22Rv1 (cell line): Measurements from ENCODE around the gene RAB31.

ENCODE experiments used
- H3K27ac ChIP-seq: fragments of 450-650 bp; 2 replicates; pipeline ENCODE4 v1.5.1; 2017
- CTCF ChIP-seq: fragments of 450-650 bp; IDR thresholded peaks from 2 replicates; pipeline ENCODE4 v1.5.1; 2017; ENCODE audit warnings: mild to moderate bottlenecking
- ZFX ChIP-seq: fragments of 450-650 bp; IDR thresholded peaks from 2 replicates; pipeline ENCODE4 v1.6.1; 2017; ENCODE audit warnings: antibody characterized with exemption, borderline replicate concordance

The RAB31 gene

GRCh38 chr18:9684881-9685614, 23.1 kb upstream of the RAB31 start:
- TF ChIP-seq ZFX (no peak), CTCF (no peak)
- no peak overlapping the region for H3K27ac ChIP-seq

GRCh38 chr18:9685615-9685890, 22.5 kb upstream of the RAB31 start:
- TF ChIP-seq ZFX (no peak), CTCF (no peak)
- H3K27ac ChIP-seq = no peak overlapping the region

- no peak overlapping the region for H3K27ac ChIP-seq
- TF ChIP-seq ZFX (no peak), CTCF (no peak)
Observed at GRCh38 chr18:9688036-9688741, 19.9 kb upstream of the RAB31 start.

GRCh38 chr18:9689253-9689652, 18.8 kb upstream of the RAB31 start:
- TF ChIP-seq CTCF (no peak), ZFX (no peak)
- no peak overlapping the region for H3K27ac ChIP-seq

- TF ChIP-seq CTCF (no peak), ZFX (no peak)
- no peak overlapping the region for H3K27ac ChIP-seq
Observed at GRCh38 chr18:9690418-9691188, 17.5 kb upstream of the RAB31 start.

GRCh38 chr18:9691235-9691634, 16.9 kb upstream of the RAB31 start:
- TF ChIP-seq CTCF = no peak
- TF ChIP-seq ZFX = no peak
- H3K27ac ChIP-seq = no peak overlapping the region

- no peak for TF ChIP-seq ZFX
- no peak for TF ChIP-seq CTCF
- H3K27ac ChIP-seq = no peak overlapping the region
Observed at GRCh38 chr18:9694174-9694573, 13.9 kb upstream of the RAB31 start.
